ENCODE results near the gene NDUFAF4. TPM values are rescaled to one million over a fixed set of nuclear protein-coding genes. Genes with fewer than 3 reads are reported as not detected.
A peak's percentile ranks its signal among the peaks of the same experiment; 100 is the strongest.

The NDUFAF4 gene
- total RNA-seq, 1 donor from 2014 or later = 97.1 TPM

GRCh38 chr6:96926425-96926824, 28.7 kb upstream of the NDUFAF4 start:
- H3K4me3 ChIP-seq = no peak overlapping the region
- intact Hi-C loops (cut with micrococcal nuclease) = no loop called here
- H3K4me1 ChIP-seq = peaks cover 17% of the 10 kb centered on the region
- no peak for DNase-seq
- no peak overlapping the region for H3K27ac ChIP-seq (replicated peaks)
- no peaks in the 10 kb centered on the region for H3K36me3 ChIP-seq
- no peak for TF ChIP-seq CTCF (IDR thresholded peaks at IDR 0.05; ENCODE audit: borderline replicate concordance)
- H3K27me3 ChIP-seq (ENCODE audit: low read depth) = no peaks in the 10 kb centered on the region
- H3K9me3 ChIP-seq (replicated peaks) = no peaks in the 10 kb centered on the region

GRCh38 chr6:96925290-96925687, 27.6 kb upstream of the NDUFAF4 start:
- no peak for TF ChIP-seq CTCF (IDR thresholded peaks at IDR 0.05; ENCODE audit: borderline replicate concordance)
- Histone ChIP-seq H3K36me3 (no peaks in the 10 kb centered on the region), H3K4me1 (peaks cover 17% of the 10 kb centered on the region), H3K27ac (replicated peaks) (no peak overlapping the region), H3K9me3 (replicated peaks) (no peaks in the 10 kb centered on the region), H3K27me3 (ENCODE audit: low read depth) (peaks cover 2% of the 10 kb centered on the region), H3K4me3 (peak overlapping the region; percentile 73)
- intact Hi-C loops (cut with micrococcal nuclease) = no loop called here
- no peak for DNase-seq

- TF ChIP-seq CTCF (IDR thresholded peaks at IDR 0.05; ENCODE audit: borderline replicate concordance) = no peak
- H3K36me3 ChIP-seq = no peaks in the 10 kb centered on the region
- peaks cover 17% of the 10 kb centered on the region for H3K4me1 ChIP-seq
- H3K27ac ChIP-seq (replicated peaks) = peak overlapping the region; percentile 80
- H3K4me3 ChIP-seq = peak overlapping the region; percentile 73
- intact Hi-C loops (cut with micrococcal nuclease) = no loop called here
- no peaks in the 10 kb centered on the region for H3K9me3 ChIP-seq (replicated peaks)
- no peak for DNase-seq
- peaks cover 4% of the 10 kb centered on the region for H3K27me3 ChIP-seq (ENCODE audit: low read depth)
Measured at GRCh38 chr6:96923871-96924493, 26.3 kb upstream of the NDUFAF4 start.

GRCh38 chr6:96923400-96923799, 25.7 kb upstream of the NDUFAF4 start:
- Histone ChIP-seq H3K4me1 (peaks cover 17% of the 10 kb centered on the region), H3K36me3 (no peaks in the 10 kb centered on the region), H3K27ac (replicated peaks) (peak overlapping the region; percentile 80), H3K4me3 (peak overlapping the region; percentile 73), H3K9me3 (replicated peaks) (no peaks in the 10 kb centered on the region), H3K27me3 (ENCODE audit: low read depth) (peaks cover 4% of the 10 kb centered on the region)
- DNase-seq = no peak
- intact Hi-C loops (cut with micrococcal nuclease) = no loop called here
- TF ChIP-seq CTCF (IDR thresholded peaks at IDR 0.05; ENCODE audit: borderline replicate concordance) = no peak

GRCh38 chr6:96917098-96917497, 19.4 kb upstream of the NDUFAF4 start:
- no peak for DNase-seq
- H3K4me3 ChIP-seq = no peak overlapping the region
- TF ChIP-seq CTCF (IDR thresholded peaks at IDR 0.05; ENCODE audit: borderline replicate concordance) = no peak
- H3K36me3 ChIP-seq = no peaks in the 10 kb centered on the region
- peaks cover 18% of the 10 kb centered on the region for H3K27me3 ChIP-seq (ENCODE audit: low read depth)
- intact Hi-C loops (cut with micrococcal nuclease) = no loop called here
- no peaks in the 10 kb centered on the region for H3K4me1 ChIP-seq
- no peaks in the 10 kb centered on the region for H3K9me3 ChIP-seq (replicated peaks)
- no peak overlapping the region for H3K27ac ChIP-seq (replicated peaks)
